ENCODE measurements around the gene RASGRF2. TPM values are rescaled to one million over a fixed set of nuclear protein-coding genes. Genes with fewer than 3 reads are reported as not detected.

The RASGRF2 gene
- total and polyA plus RNA-seq, 2 of the 8 experiments (the other 6 are each of a cell fraction or from before 2014, with no cell fraction given) = 2.6 to 29.5 TPM

- no peak overlapping the region for H3K27ac ChIP-seq (ENCODE audit: low read depth, low read length)
- H2BK20ac ChIP-seq (ENCODE audit: low read length) = 0 out of 2 replicates have a peak overlapping the region, but pooled peaks have one; percentile 15
These were observed 30.4 kb downstream of the RASGRF2 start for GRCh38 chr5:80990527-80990926.

More at GRCh38 chr5:80990527-80990926, 30.4 kb downstream of the RASGRF2 start:
- Histone ChIP-seq H3K4me1 (replicated peaks in 1 of 4; ENCODE audit: control insufficient read depth in 3 of 4, insufficient read depth in 4 of 4, low read length in 3 of 4) (peaks cover 2 to 8% (median 7%) of the 10 kb centered on the region in 4 experiments), H3K56ac (replicated peaks; ENCODE audit: insufficient read length, low read depth, low read length) (no peak overlapping the region), H2BK12ac (ENCODE audit: low read depth, low read length) (peak overlapping the region; percentile 85; the same call in 1 of the 2 replicates), H4K8ac (ENCODE audit: extremely low read depth, insufficient read depth, low read length) (no peak overlapping the region), H2AK5ac (ENCODE audit: low read depth, low read length) (no peak overlapping the region), H2BK120ac (replicated peaks; ENCODE audit: low read depth, low read length) (no peak overlapping the region), H4K5ac (ENCODE audit: insufficient read length, low read depth, low read length) (no peak overlapping the region), H3K79me2 (ENCODE audit: control insufficient read depth in 1 of 2, insufficient read depth in 2 of 2, low read length in 2 of 2) (peaks cover 0 to 2% of the 10 kb centered on the region in 2 experiments; a peak in 2 of 4 replicates), H3K4me3 (ENCODE audit: extremely low read depth in 1 of 4, insufficient read depth in 2 of 4, low read depth in 3 of 4, low read length in 4 of 4) (no peak overlapping the region), H3K9ac (replicated peaks in 1 of 4; ENCODE audit: extremely low read depth in 1 of 4, low read depth in 3 of 4, low read length in 3 of 4) (no peak overlapping the region), H3K14ac (ENCODE audit: insufficient read length) (no peak overlapping the region), H3K36me3 (ENCODE audit: control insufficient read depth in 2 of 4, insufficient read depth in 4 of 4, low read length in 3 of 4) (no peaks in the 10 kb centered on the region), H3K4me2 (ENCODE audit: insufficient read depth in 1 of 2, low read depth in 2 of 2, low read length in 2 of 2) (peak overlapping the region; percentile 7 to 20; a peak in 1 of 4 replicates), H3K4ac (replicated peaks; ENCODE audit: insufficient read length, low read depth, low read length) (no peak overlapping the region), H3K18ac (ENCODE audit: extremely low read depth, low read length) (peak overlapping the region; percentile 44; the same call in 1 of the 2 replicates), H4K91ac (replicated peaks; ENCODE audit: insufficient read length, low read length) (peak overlapping the region; percentile 45), H2BK5ac (ENCODE audit: low read depth, low read length) (peak overlapping the region; percentile 86; the same call in 1 of the 2 replicates), H3K27me3 (replicated peaks in 1 of 4; ENCODE audit: control insufficient read depth in 3 of 4, extremely low read depth in 1 of 4, insufficient read depth in 3 of 4, low read length in 3 of 4) (no peaks in the 10 kb centered on the region), H3K23ac (ENCODE audit: insufficient read length) (no peak overlapping the region), H2AFZ (ENCODE audit: low read length) (no peak overlapping the region), H3K79me1 (ENCODE audit: low read depth, low read length) (no peaks in the 10 kb centered on the region), H4K20me1 (replicated peaks in 1 of 2; ENCODE audit: control insufficient read depth in 1 of 2, insufficient read depth in 2 of 2, low read length in 2 of 2) (no peaks in the 10 kb centered on the region), H2BK15ac (ENCODE audit: low read length) (peak overlapping the region; percentile 74; the same call in 1 of the 2 replicates), H3K23me2 (ENCODE audit: low read depth, low read length) (no peaks in the 10 kb centered on the region; the same call in 1 of the 2 replicates), H3K9me3 (ENCODE audit: insufficient read depth in 2 of 2, low read depth in 1 of 2, low read length in 1 of 2) (no peaks in the 10 kb centered on the region)
- no peak for TF ChIP-seq KDM5A (IDR thresholded peaks at IDR 0.05; ENCODE audit: low read length)
- WGBS, 2 experiments (ENCODE audit: extremely low coverage in 1 of 2, insufficient coverage in 1 of 2, insufficient read length in 1 of 2, insufficient replicate concordance in 2 of 2, low coverage in 1 of 2, low lambda C conversion rate in 2 of 2, missing lambda C conversion rate in 1 of 2) = 65% methylated on average over 2 of the region's 2 CpGs; no CpG with 5 or more reads in 1 of the 2 experiments
- DNase-seq (ENCODE audit: low read depth in 1 of 2, low spot score in 2 of 2) = no peak
- ChIA-PET CTCF (ENCODE audit: partially characterized antibody) (interaction anchor here (1.1 to 1.5 kb wide), 4 partner anchors 9 to 334 kb away, joined by 3 to 4 read pairs (median 3); no protein-coding TSS in a partner anchor), POLR2A (ENCODE audit: partially characterized antibody) (no interaction called here)
- FAIRE-seq = peak; percentile 7

Measured in H1 (cell line).